Nephron progenitor cell (in vitro differentiated cells): Measurements from ENCODE around the gene GTPBP6.

ENCODE experiments used
- DNase-seq: peaks from one replicate; pipeline ENCODE4 v3.0.0; 2021
- H3K27ac Mint-ChIP-seq: 2 replicates; pipeline ENCODE4 v1.8.0; 2021; ENCODE audit warnings: mild to moderate bottlenecking, moderate library complexity, mixed read lengths
- H3K27me3 Mint-ChIP-seq: 2 replicates; pipeline ENCODE4 v1.8.0; 2021; ENCODE audit warnings: mild to moderate bottlenecking, low read depth, mixed read lengths; ENCODE audit not compliant: poor library complexity
- H3K36me3 Mint-ChIP-seq: 2 replicates; pipeline ENCODE4 v1.8.0; 2021; ENCODE audit warnings: low read depth, mixed read lengths
- H3K4me1 Mint-ChIP-seq: 2 replicates; pipeline ENCODE4 v1.8.0; 2021; ENCODE audit warnings: mixed read lengths
- H3K4me3 Mint-ChIP-seq: 2 replicates; pipeline ENCODE4 v1.8.0; 2021; ENCODE audit warnings: mild to moderate bottlenecking, moderate library complexity, mixed read lengths
- H3K9me3 Mint-ChIP-seq: 2 replicates; pipeline ENCODE4 v1.8.0; 2021; ENCODE audit warnings: mild to moderate bottlenecking, moderate library complexity, mixed read lengths
- TF ChIP-seq, protein P1 (sequence below): fragments of 200-600 bp; sonication (generic); IDR thresholded peaks from 2 replicates; pipeline ENCODE4 v1.5.0; 2021; ENCODE audit warnings: antibody characterized with exemption

GTPBP6 gene

DNA sequence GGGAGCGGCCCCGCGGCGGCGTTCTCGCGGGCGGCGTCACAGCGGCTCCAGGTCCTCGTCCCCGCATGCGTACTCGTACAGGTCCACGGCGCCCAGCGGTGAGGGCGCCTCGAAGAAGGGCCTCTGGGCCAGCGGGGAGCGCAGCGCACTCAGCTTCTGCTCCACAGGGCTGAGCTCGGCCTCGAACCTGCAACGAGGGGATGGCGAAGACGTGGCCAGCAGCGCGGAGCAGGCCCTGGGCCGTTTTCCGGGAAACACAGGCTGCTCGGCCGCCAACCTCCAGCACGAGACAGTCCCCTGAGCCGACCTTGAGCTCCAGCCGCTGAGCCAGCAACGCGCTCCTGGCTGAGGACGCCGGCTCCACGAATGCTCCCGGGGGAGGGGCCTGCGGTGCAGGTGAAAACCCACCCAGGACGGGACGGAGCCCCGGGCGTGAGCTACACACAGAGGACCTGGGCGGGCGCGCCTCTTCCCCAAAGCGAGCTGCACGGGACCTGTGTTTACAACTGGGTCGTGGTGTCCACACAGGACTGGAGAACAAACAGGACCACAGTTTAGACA, 15.8 kb upstream of the GTPBP6 start:
- Mint-ChIP-seq H3K27ac (no peak overlapping the region), H3K9me3 (peaks cover 30% of the 10 kb centered on the region), H3K27me3 (peaks cover 5% of the 10 kb centered on the region), H3K36me3 (peaks cover 44% of the 10 kb centered on the region), H3K4me1 (no peaks in the 10 kb centered on the region), H3K4me3 (no peak overlapping the region)
- DNase-seq: no peak
- TF ChIP-seq, protein P1, sequence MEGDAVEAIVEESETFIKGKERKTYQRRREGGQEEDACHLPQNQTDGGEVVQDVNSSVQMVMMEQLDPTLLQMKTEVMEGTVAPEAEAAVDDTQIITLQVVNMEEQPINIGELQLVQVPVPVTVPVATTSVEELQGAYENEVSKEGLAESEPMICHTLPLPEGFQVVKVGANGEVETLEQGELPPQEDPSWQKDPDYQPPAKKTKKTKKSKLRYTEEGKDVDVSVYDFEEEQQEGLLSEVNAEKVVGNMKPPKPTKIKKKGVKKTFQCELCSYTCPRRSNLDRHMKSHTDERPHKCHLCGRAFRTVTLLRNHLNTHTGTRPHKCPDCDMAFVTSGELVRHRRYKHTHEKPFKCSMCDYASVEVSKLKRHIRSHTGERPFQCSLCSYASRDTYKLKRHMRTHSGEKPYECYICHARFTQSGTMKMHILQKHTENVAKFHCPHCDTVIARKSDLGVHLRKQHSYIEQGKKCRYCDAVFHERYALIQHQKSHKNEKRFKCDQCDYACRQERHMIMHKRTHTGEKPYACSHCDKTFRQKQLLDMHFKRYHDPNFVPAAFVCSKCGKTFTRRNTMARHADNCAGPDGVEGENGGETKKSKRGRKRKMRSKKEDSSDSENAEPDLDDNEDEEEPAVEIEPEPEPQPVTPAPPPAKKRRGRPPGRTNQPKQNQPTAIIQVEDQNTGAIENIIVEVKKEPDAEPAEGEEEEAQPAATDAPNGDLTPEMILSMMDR: no peak

DNA sequence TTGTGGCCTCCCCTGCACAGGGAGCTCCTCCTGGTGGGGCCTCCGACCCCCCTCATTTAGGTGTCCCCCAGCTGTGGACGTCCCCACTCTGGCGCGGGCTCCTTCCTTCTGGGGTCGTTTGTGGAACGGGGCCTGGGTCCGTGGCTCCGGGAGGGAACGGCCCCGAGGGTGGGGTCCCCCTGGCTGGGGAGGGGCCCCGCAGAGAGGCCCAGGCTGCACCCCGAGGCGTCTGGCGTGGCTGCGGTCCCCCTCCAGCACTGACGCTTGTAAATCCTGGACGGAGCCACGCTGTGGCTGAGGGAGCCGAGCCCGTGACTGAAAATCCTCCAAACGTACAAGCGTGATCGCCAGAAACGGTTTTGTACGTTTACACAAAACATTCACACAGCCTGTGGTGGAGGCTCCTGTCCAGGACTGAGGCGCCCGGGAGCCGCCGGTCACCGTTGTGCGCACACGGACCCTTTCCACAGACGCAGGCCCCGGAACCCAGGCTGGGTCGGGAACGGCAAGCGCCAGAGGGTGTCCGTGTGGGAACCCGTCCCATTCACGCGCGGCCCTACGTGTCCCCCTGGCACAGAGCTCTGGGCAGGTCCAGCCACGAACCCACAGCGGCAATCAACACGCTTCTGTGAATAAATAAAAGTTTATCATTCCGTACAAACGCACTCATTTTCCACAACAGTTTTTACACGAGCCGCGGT, 15.2 kb upstream of the GTPBP6 start:
- Mint-ChIP-seq H3K4me3 (no peak overlapping the region), H3K27ac (no peak overlapping the region), H3K27me3 (peaks cover 5% of the 10 kb centered on the region), H3K36me3 (peaks cover 42% of the 10 kb centered on the region), H3K9me3 (peaks cover 31% of the 10 kb centered on the region), H3K4me1 (no peaks in the 10 kb centered on the region)
- TF ChIP-seq, protein P1: no peak
- no peak for DNase-seq

DNA sequence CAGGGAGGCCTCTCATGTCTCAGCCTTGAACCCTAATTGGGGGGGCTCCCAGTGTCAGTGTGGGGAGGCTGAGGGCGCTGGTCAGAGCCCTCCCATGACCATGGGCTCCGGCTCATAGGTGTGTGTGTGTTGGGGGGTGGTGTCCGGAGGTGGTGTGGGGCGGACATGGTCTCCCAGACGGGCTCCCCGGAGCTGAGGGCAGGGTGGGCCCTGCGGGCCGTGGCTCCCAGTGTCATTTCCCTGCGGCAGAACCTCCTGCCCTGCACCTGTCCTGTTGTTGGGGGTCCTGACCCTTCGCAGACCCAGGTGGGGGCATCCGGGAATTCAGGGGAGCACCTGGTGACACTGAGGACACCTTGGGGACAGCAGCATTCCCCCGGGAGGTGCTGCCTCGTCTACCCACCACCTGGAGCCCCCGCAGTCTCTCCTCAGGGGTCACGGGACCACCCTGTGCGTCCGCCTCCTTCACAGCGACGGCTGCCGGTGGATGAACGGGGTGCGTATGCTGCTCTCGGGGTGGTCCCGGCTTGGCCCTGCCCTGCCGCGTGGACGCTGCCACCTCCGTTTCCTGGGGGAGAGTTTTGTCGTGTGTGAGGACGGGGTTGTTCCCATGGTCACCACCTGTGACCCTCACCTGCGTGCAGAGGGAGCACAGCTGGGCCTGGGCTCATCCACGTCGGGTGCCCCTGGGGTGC, 14.5 kb upstream of the GTPBP6 start:
- Mint-ChIP-seq H3K27me3 (peaks cover 5% of the 10 kb centered on the region), H3K4me3 (no peak overlapping the region), H3K9me3 (peaks cover 30% of the 10 kb centered on the region), H3K4me1 (no peaks in the 10 kb centered on the region), H3K36me3 (peaks cover 35% of the 10 kb centered on the region), H3K27ac (no peak overlapping the region)
- TF ChIP-seq, protein P1: no peak
- DNase-seq: no peak

DNA sequence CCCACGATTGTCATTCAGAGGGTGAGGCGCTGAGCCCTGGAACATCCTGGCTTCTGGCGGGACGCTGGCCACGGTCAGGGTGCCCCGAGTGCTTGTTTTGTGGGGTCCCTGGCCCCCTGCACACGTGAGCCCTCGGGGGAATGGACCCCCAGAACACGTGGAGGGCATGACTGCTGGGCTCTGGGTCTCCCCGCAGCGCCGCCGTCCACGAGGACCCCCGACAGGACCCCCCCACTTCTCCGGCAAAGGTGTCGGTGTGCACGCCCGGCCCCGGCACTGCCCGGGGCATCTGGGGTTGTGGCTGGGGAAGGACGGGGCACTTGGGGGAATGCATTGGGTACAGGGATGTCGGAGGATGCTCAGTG, 13.9 kb upstream of the GTPBP6 start:
- H3K4me3 Mint-ChIP-seq: no peak overlapping the region
- TF ChIP-seq, protein P1: no peak
- H3K27ac Mint-ChIP-seq: no peak overlapping the region
- H3K9me3 Mint-ChIP-seq: peaks cover 24% of the 10 kb centered on the region
- H3K36me3 Mint-ChIP-seq: peaks cover 29% of the 10 kb centered on the region
- DNase-seq: no peak
- no peaks in the 10 kb centered on the region for H3K4me1 Mint-ChIP-seq
- peaks cover 5% of the 10 kb centered on the region for H3K27me3 Mint-ChIP-seq

DNA sequence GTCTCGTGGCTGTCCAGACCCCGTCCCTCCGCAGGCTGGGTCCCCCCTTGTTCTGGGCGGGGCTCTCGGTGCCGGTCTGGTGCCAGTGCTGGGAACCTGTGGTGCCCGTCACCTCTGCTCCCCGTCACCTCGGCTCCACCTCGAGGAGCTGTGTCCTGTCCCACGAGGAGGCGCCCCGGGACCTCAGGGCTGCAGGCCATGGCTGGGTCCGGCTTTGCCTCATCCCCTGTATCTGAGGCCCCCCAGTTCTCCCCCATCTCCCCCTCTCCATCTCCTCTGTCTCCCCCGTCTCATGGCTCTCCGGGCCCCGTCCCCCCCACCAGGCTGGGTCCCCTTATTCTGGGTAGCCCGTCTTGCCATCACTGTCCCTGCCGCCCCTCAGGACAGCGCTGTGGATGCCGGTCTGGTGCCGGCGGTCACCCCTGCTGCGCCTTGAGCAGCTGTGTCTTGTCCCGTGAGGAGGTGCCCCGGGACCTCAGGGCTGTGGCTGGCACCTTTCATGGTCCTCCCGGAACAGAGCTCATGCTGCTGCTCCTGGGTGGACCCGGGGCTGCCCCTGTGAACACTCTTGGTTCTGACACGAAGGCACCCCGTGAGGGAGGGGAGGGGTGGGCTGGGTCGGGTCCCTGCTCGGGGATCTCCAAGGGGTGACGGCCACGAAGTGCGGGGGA, 13.4 kb upstream of the GTPBP6 start:
- H3K36me3 Mint-ChIP-seq: peaks cover 23% of the 10 kb centered on the region
- TF ChIP-seq, protein P1: no peak
- DNase-seq: no peak
- H3K27ac Mint-ChIP-seq: no peak overlapping the region
- H3K9me3 Mint-ChIP-seq: peaks cover 19% of the 10 kb centered on the region
- no peaks in the 10 kb centered on the region for H3K4me1 Mint-ChIP-seq
- H3K27me3 Mint-ChIP-seq: peaks cover 3% of the 10 kb centered on the region
- H3K4me3 Mint-ChIP-seq: no peak overlapping the region
